K562 (cell line): ENCODE data around the gene LIMS2. TPM values are rescaled to one million over a fixed set of nuclear protein-coding genes. Genes with fewer than 3 reads are reported as not detected.

Experiments used
- ATAC-seq: fragments of 200-7000 bp; cut with Tn5 transposase; 3 replicates; pipeline ENCODE4 v1.9.1; 2020; ENCODE audit warnings: moderate library complexity
- BruUV-seq: library from RNA; stranded (reverse); fragments of 400-500 nt; replicated peaks from 2 replicates; lab custom pipeline; 2021; lab: Mats Ljungman, UMichigan
- CTCF ChIA-PET: fragments of 300-600 bp; formaldehyde crosslinking; extraction: SDS; loops from one replicate; lab custom pipeline; 2021; ENCODE audit warnings: low intra/inter-chr PET ratio; lab: Yijun Ruan, JAX
- POLR2A ChIA-PET: fragments of 300-600, 350-650 bp; sonication (Branson Sonifier 250); formaldehyde crosslinking; extraction: SDS; loops from one replicate; lab custom pipeline; 2021; ENCODE audit warnings: antibody characterized with exemption, inconsistent platforms; lab: Yijun Ruan, JAX
- DNase-seq, 4 experiments: peaks; one replicate each; pipeline versions ENCODE4 v3.0.0 to v3.0.0-alpha.2; 2011 to 2018; ENCODE audit warnings: low spot score in 3 of 4, mixed read lengths in 3 of 4; ENCODE audit errors: extremely low read depth in 1 of 4
- FAIRE-seq: peaks from 2 replicates; lab custom pipeline; 2011; peaks lifted over from hg19 to GRCh38; lab: Jason Lieb, UNC
- H2AFZ ChIP-seq: 2 replicates; pipeline ENCODE4 v1.6.0; 2011; ENCODE audit warnings: low read depth, low read length, control low read depth, inconsistent platforms
- H3K27ac ChIP-seq: fragments of 200-600 bp; 3 replicates; pipeline ENCODE4 v1.8.0; 2011; ENCODE audit warnings: low read depth, mild to moderate bottlenecking, control low read depth, inconsistent platforms, low read length, moderate library complexity, mixed read lengths; ENCODE audit errors: extremely low read depth
- H3K27me3 ChIP-seq, 2 experiments: fragments of 300-600 bp in 1 of 2; 2 replicates in 1 of 2; 3 replicates in 1 of 2; pipeline versions ENCODE4 v1.6.0 to v1.8.0; 2011; ENCODE audit warnings: inconsistent platforms in 2 of 2, low read length in 2 of 2, mild to moderate bottlenecking in 1 of 2, mixed read lengths in 1 of 2, moderate library complexity in 1 of 2; ENCODE audit not compliant: control insufficient read depth in 2 of 2, insufficient read depth in 2 of 2
- H3K36me3 ChIP-seq: fragments of 300-600 bp; 3 replicates; pipeline ENCODE4 v1.8.0; 2011; ENCODE audit warnings: mild to moderate bottlenecking, low read length, inconsistent platforms; ENCODE audit not compliant: control insufficient read depth, insufficient read depth
- H3K4me1 ChIP-seq, 2 experiments: fragments of 200-600 bp in 1 of 2; replicated peaks in 1 of 2; 2 replicates in 1 of 2; 3 replicates in 1 of 2; pipeline versions ENCODE4 v1.5.1 to v1.8.0; 2011; ENCODE audit warnings: inconsistent platforms in 2 of 2, low read length in 2 of 2, mild to moderate bottlenecking in 1 of 2, mixed read lengths in 1 of 2, moderate library complexity in 1 of 2; ENCODE audit not compliant: control insufficient read depth in 2 of 2, insufficient read depth in 2 of 2
- H3K4me2 ChIP-seq: 2 replicates; pipeline ENCODE4 v1.6.1; 2011; ENCODE audit warnings: low read length, control low read depth, inconsistent platforms, mixed read lengths; ENCODE audit not compliant: insufficient read depth
- H3K4me3 ChIP-seq: fragments of 200-600 bp; sonication (generic), shearing (Covaris generic); 2 replicates; pipeline ENCODE4 v1.5.1; 2016; ENCODE audit warnings: control low read depth, inconsistent platforms
- H3K79me2 ChIP-seq: fragments of 200-600 bp; 3 replicates; pipeline ENCODE4 v1.8.0; 2011; ENCODE audit warnings: low read length, inconsistent platforms; ENCODE audit not compliant: control insufficient read depth, insufficient read depth
- H3K9ac ChIP-seq, 2 experiments: 2 replicates each; pipeline versions ENCODE4 v1.6.0 to v1.6.1; 2011; ENCODE audit warnings: low read depth in 2 of 2, low read length in 2 of 2, control low read depth in 1 of 2, inconsistent platforms in 1 of 2, mild to moderate bottlenecking in 1 of 2, mixed read lengths in 1 of 2; ENCODE audit not compliant: insufficient read depth in 1 of 2
- H3K9me1 ChIP-seq: one replicate; pipeline ENCODE4 v1.6.0; 2011; ENCODE audit warnings: inconsistent platforms, mild to moderate bottlenecking, low read length, moderate library complexity; ENCODE audit not compliant: control insufficient read depth, insufficient read depth
- H3K9me3 ChIP-seq: replicated peaks from 2 replicates; pipeline ENCODE4 v1.5.1; 2011; ENCODE audit warnings: low read depth, low read length, inconsistent platforms; ENCODE audit not compliant: control insufficient read depth, insufficient read depth
- H4K20me1 ChIP-seq: replicated peaks from 2 replicates; pipeline ENCODE4 v1.6.1; 2011; ENCODE audit warnings: low read length, inconsistent platforms, mixed read lengths; ENCODE audit not compliant: control insufficient read depth, insufficient read depth
- CXXC5 ChIP-seq: fragments of 250-450 bp; sonication (Bioruptor Pico); IDR thresholded peaks from 2 replicates; pipeline ENCODE4 v1.8.0; 2022; ENCODE audit warnings: inconsistent platforms, mild to moderate bottlenecking, moderate library complexity
- MCM7 ChIP-seq, 2 experiments: fragments of 450-650 bp; IDR thresholded peaks; 2 replicates each; pipeline ENCODE4 v1.6.1; 2016 to 2018
- NR4A1 ChIP-seq, 2 experiments: fragments of 250-450 bp in 1 of 2; fragments of 450-650 bp in 1 of 2; sonication (Bioruptor Pico) in 1 of 2; IDR thresholded peaks; 2 replicates each; pipeline versions ENCODE4 v1.4.0 to v1.6.1; 2016 to 2020; ENCODE audit warnings: mild to moderate bottlenecking in 2 of 2, missing compliant biosample characterization in 1 of 2, missing genetic modification characterization in 1 of 2, moderate library complexity in 1 of 2
- RCOR1 ChIP-seq, 2 experiments: IDR thresholded peaks; 2 replicates each; pipeline ENCODE4 v1.6.1; 2012; ENCODE audit warnings: low read depth in 2 of 2, low read length in 2 of 2, borderline replicate concordance in 1 of 2, improper control_type of control experiment in 1 of 2
- SMAD3 ChIP-seq: fragments of 450-650 bp; formaldehyde crosslinking; conservative IDR thresholded peaks from 2 replicates; pipeline ENCODE4 v1.4.0; 2020; ENCODE audit warnings: mild to moderate bottlenecking
- TCF7L2 ChIP-seq: fragments of 150-350 bp; IDR thresholded peaks from 2 replicates; pipeline ENCODE4 v1.6.1; 2016; ENCODE audit warnings: low read depth, mild to moderate bottlenecking, low read length, moderate library complexity
- TEAD2 ChIP-seq: fragments of 450-650 bp; IDR thresholded peaks from 2 replicates; pipeline ENCODE4 v1.6.1; 2016; ENCODE audit warnings: missing genetic modification characterization, control low read depth, missing compliant biosample characterization
- TRIM28 ChIP-seq: fragments of 450-650 bp; IDR thresholded peaks from 2 replicates; pipeline ENCODE4 v1.6.1; 2017
- ZNF3 ChIP-seq: fragments of 250-450 bp; sonication (Bioruptor Pico); IDR thresholded peaks from 2 replicates; pipeline ENCODE4 v1.5.0; 2021; ENCODE audit warnings: mild to moderate bottlenecking, moderate library complexity
- WGBS: fragments of 100-300 bp; shearing (Covaris generic); methylation state at CpG from one replicate; pipeline ENCODE4 v1.1.6; 2016; ENCODE audit warnings: low coverage, mixed read lengths; ENCODE audit not compliant: insufficient coverage; ENCODE audit errors: missing lambda C conversion rate; 5-methylcytosine and 5-hydroxymethylcytosine counted together
- in situ Hi-C: fragments of 300-500 bp; cut with MboI; formaldehyde crosslinking; loops from 4 replicates; pipeline ENCODE4 v1.15.0; 2018; ENCODE audit warnings: inconsistent platforms, mixed read lengths
- intact Hi-C: fragments of 100-400 bp; cut with micrococcal nuclease; formaldehyde crosslinking; loops from 2 replicates; pipeline ENCODE4 v1.14.2; 2022
- polyA plus RNA-seq, 8 experiments: library from polyadenylated mRNA; depleted of rRNA in 4 of 8; stranded (reverse) in 5 of 8; unstranded in 3 of 8; fragments of >200 nt; fragmentation: Nextera tagmentation in 2 of 8; fragmentation: Illumina TruSeq in 1 of 8; extraction: Ambion mirVana in 2 of 8; extraction: Trizol in 1 of 8; gene quantifications; 2 replicates each; pipeline versions ENCODE4 v1.2.1 to v1.2.3, GENCODE V29; 2011 to 2014; ENCODE audit warnings: inconsistent platforms in 1 of 8, missing spikeins in 1 of 8
- total RNA-seq, 7 experiments: library from RNA; depleted of rRNA in 6 of 7; stranded (reverse); fragments of >200 nt in 6 of 7; fragmentation: Illumina TruSeq in 2 of 7; extraction: Trizol in 2 of 7; gene quantifications; 2 replicates each; pipeline versions ENCODE4 v1.2.1 to v1.2.3, GENCODE V29; 2011 to 2021; ENCODE audit warnings: low replicate concordance in 1 of 7
- TF ChIP-seq, protein P1 (sequence below): conservative IDR thresholded peaks from 2 replicates; pipeline ENCODE4 v1.6.1; 2011; ENCODE audit warnings: low read depth, mild to moderate bottlenecking, low read length; ENCODE audit not compliant: control insufficient read depth
- TF ChIP-seq, protein P2 (sequence below), 3 experiments: fragments of 200-800 bp in 1 of 3; sonication (Bioruptor generic) in 1 of 3; sonication (generic) in 1 of 3; formaldehyde crosslinking in 1 of 3; IDR thresholded peaks; 2 replicates each; pipeline versions ENCODE4 v1.6.1 to v1.8.0; 2016 to 2022; ENCODE audit warnings: mild to moderate bottlenecking in 2 of 3, missing compliant biosample characterization in 2 of 3, missing genetic modification characterization in 2 of 3, missing genetic modification reagents in 1 of 3

The LIMS2 gene
- total and polyA plus RNA-seq, 9 of the 15 experiments (the other 6 are each of a cell fraction or from before 2014, with no cell fraction given) = 0.04 to 0.22 TPM; not detected in 7

DNA sequence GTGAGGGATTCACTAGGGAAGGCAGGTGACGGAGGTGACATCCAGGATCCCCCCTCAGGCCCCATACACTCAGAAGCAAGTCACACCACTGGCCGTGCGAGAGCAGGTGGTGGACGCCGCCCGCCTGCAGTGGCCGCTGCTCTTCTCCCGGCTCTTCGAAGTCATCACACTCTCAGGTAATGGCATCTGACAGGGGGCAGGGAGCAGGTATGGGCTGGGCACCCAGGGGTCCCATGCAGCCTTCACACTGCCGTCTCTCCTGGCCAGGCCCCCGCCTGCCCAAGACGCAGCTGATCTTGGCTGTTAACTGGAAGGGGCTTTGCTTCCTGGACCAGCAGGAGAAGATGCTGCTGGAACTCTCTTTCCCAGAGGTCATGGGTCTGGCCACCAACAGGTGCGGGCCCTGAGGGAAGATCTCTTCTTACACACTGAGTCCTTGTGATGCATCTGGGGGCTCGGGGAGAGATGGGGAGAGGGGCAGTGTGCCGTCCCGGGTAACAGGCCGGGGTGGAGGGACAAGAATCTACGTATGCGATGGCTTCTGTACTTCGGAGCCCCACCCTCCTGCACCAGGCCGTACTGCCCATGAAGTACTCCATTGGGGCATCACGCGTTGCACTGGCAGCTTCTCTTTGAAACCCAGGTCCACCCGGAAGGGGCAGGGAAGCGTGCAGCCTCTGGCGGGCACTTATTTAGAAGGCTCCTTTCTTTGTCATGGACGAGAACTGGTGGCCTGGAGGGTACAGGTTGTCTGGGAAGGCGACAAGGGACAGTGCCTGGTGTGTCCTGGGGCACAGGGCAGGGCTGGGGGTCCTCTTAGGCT lies 48.2 kb downstream of the LIMS2 start:
- DNase-seq = no peak
- TF ChIP-seq TEAD2 = no peak
- TF ChIP-seq CXXC5 (CRISPR knock-in tag) = no peak
- TF ChIP-seq, protein P1, sequence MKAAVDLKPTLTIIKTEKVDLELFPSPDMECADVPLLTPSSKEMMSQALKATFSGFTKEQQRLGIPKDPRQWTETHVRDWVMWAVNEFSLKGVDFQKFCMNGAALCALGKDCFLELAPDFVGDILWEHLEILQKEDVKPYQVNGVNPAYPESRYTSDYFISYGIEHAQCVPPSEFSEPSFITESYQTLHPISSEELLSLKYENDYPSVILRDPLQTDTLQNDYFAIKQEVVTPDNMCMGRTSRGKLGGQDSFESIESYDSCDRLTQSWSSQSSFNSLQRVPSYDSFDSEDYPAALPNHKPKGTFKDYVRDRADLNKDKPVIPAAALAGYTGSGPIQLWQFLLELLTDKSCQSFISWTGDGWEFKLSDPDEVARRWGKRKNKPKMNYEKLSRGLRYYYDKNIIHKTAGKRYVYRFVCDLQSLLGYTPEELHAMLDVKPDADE = no peak
- no peak for TF ChIP-seq SMAD3 (CRISPR knock-in tag)
- TF ChIP-seq ZNF3 (CRISPR knock-in tag) = no peak
- TF ChIP-seq NR4A1 (CRISPR knock-in tag; IDR thresholded peaks at IDR 0.05) = no peak
- no peak for TF ChIP-seq NR4A1 (tag; IDR thresholded peaks at IDR 0.05)
- TF ChIP-seq, protein P2, sequence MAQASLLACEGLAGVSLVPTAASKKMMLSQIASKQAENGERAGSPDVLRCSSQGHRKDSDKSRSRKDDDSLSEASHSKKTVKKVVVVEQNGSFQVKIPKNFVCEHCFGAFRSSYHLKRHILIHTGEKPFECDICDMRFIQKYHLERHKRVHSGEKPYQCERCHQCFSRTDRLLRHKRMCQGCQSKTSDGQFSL (CRISPR knock-in tag; IDR thresholded peaks at IDR 0.05) = no peak
- TF ChIP-seq, protein P2 (tag; IDR thresholded peaks at IDR 0.05) = no peak
- no peak for TF ChIP-seq MCM7 (IDR thresholded peaks at IDR 0.05)
- TF ChIP-seq TRIM28 = no peak
- TF ChIP-seq RCOR1 (IDR thresholded peaks at IDR 0.05; ENCODE audit: borderline replicate concordance in 1 of 2, low read depth in 2 of 2, low read length in 2 of 2) = no peak
- no peak for TF ChIP-seq TCF7L2
- intact Hi-C loops = no loop called here
- Histone ChIP-seq H3K4me2 (no peak overlapping the region), H3K9ac (no peak overlapping the region), H3K4me1 (peaks cover 0 to 40% of the 10 kb centered on the region in 2 experiments; a peak in 3 of 5 replicates), H3K9me1 (no peaks in the 10 kb centered on the region), H3K9me3 (no peaks in the 10 kb centered on the region), H2AFZ (no peak overlapping the region), H3K79me2 (no peaks in the 10 kb centered on the region), H3K27ac (no peak overlapping the region), H4K20me1 (peaks cover 9% of the 10 kb centered on the region; the same call in 1 of the 2 replicates), H3K4me3 (no peak overlapping the region), H3K27me3 (peaks cover 41 to 97% of the 10 kb centered on the region in 2 experiments; a peak in 4 of 5 replicates), H3K36me3 (no peaks in the 10 kb centered on the region)
- FAIRE-seq = no peak
- WGBS = under 1% methylated on average over 28 of the region's 28 CpGs
- in situ Hi-C loops = no loop called here
- POLR2A ChIA-PET = interaction anchor here (0.5 to 0.9 kb wide), 2 partner anchors 19 kb away, joined by 3 read pairs; no protein-coding TSS in a partner anchor
- CTCF ChIA-PET = no interaction called here
- no TSS peak for BruUV-seq
- peak; percentile 25; the same call in 2 of the 3 replicates for ATAC-seq
